ENCODE data around the gene PROB1.
"Not testable (repeated sequence)": the region's sequence is repeated elsewhere in the genome, so short reads cannot be mapped to it uniquely, and the experiment has no call there.

The PROB1 gene

DNA sequence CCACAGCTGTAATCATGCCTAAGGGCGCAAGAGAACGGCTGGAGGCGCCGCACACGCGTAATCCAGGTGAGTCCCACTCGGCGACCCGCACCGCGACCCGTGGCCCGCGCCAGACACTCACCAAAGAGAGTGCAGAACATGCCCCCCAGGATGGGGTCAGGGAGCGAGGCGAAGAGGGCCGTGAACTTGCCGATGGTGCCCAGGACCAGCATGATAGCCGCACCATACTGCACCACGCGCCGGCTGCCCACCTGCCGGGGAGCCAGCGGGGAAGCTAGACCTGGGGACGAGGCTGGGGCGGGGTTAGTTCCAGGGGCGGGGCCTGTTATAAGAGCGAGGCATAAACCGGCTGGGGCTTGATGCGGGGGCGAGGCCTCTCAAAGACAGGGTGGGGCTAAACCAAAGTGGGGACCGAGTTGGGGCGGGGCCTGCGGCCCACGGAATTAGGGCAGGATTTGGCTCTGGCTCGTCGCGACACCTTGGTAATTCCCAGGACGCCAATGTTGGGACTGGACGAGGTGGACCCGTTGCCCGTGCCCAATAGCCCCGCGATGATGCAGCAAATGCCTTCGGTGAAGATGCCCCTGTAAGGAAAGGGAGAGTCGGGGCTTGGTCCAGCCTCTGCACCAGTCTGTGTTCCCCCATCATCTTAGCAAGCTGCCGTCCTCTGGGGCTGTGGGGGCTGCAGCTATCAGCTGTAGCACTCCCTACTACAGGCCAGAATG is 16.6 kb downstream of the PROB1 start:
- DNase-seq: no peak

DNA sequence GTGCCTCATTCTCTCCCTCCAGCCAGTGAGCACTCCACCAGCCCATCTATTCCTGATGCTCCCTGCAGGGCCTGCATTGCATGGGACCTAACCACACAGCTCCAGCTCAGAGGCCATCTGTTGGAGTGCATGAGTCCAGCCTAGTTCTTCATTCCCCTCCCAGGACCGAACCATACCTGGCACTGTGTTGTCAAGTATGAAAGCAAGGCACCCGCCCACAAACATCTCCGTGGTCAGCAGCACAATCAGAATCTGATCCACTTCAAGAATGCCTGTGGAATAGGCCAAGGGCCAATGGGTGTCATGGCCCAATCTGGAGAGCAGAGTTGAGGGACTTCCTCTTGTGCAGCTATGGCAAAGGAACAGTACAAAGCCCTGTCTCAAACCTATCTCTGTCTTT is 17.7 kb downstream of the PROB1 start:
- DNase-seq: no peak

DNA sequence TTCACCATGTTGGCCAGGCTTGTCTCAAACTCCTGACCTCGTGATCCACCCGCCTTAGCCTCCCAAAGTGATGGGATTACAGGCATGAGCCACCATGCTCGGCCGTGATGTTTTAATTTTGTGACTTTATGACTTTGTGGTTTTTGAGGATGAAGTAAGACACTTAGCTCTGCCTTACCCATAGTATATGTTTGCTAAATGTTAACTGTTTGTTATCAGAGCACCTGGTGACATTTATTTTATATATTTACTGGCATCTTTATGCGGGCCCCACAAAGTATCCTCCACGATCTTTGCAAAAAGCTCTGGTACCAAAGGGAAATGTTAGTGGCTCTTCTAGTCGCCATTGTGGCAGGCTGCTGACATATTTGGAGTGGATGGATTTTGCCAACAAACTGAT is 18.5 kb downstream of the PROB1 start:
- no peak for DNase-seq

DNA sequence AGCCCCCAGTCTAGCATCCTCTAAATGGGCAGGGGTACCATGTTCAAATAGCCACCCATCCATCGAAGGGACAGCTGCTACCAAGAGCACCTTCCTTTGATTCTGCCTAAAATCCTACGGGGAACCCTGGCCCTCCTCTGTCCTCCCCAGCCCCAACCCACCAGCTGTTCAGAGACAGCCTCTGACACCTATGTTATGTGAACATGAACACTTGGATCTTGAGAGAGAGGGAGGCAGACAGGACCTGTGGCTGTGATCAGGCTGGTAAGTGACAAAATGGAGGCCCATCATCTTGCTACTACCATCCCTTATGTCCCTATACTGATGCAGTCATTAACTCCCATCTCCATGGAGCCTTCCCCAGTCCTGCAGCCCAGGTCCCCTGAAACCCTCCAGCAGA is 20.0 kb downstream of the PROB1 start:
- DNase-seq: no peak

DNA sequence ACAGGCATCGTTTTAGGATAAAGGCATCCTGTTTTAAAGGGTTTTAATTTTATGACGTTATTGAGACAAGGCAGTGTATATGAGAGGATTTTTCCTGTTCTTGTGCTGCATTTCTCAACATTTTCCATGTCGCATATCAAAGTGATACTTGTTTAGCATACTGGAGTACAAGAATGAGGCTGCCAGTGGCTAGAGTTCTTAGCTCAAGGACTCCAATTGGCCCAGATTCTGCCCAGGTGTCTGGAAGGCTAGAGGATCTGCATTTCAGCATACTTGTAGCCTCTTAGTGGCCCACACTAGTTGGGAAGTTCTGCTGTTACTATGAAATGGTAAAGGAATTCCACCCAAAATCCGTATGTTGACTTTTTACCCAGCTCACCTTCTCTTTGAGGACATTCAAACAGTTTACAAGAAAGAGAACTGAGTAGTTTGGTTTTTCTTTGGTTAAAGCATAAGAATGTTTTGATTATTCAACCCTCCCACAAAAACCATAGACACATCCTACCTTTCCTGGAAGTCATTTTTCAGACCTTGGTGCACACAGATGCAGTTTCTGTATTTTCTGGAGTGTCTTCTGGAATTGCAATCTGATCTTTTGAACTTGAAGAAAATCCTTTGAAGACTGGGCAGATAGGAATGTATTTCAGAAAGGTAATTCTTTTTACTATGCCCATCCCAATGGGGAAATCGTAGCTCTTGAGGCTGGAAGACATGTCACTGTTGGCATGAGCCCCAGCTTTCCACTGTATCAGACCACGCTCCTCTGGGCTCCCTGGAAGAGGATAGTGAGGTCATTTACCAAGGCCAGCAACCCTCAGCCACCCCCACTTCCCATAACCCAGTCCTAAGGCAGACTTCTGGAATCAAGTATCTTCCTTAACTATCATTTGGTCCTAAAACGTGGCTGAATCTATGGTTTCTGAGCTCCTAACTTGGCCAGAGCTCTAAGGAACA is 23.1 kb downstream of the PROB1 start:
- no peak for DNase-seq

DNA sequence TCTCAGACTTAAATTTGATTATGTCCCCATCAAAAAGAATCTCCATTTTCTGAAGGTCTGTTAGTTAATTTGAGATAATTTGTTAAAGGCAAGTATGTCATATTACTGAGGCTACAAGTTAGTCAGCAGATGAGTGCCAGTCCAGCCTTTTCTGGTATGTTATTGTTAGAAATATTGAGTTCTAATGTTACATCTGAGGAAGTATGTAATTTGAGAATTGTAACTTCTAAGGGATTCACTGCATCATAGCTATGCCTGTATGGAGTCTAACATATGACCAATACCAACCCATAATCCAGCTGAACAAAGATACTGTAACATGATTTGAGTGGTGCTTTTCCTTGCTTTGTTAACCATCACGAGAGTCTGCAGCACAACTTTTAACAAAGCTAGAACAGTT is 25.7 kb downstream of the PROB1 start:
- no peak for DNase-seq

DNA sequence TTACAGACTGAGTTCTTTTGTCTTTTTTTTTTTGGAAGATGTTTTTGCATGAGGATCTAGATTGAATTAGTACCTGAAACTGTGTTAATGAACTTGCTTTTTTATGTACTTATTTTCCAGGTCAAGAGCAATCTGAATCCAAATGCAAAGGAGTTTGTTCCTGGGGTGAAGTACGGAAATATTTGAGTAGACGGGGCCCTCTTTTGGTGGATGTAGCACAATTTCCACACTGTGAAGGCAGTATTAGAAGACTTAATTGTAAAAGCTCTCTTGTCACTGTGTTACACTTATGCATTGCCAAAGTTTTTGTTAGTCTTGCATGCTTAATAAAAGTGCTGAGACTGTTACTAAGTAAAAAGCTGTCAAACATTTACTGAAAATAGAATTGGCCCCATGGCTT is 26.3 kb downstream of the PROB1 start:
- DNase-seq: no peak

DNA sequence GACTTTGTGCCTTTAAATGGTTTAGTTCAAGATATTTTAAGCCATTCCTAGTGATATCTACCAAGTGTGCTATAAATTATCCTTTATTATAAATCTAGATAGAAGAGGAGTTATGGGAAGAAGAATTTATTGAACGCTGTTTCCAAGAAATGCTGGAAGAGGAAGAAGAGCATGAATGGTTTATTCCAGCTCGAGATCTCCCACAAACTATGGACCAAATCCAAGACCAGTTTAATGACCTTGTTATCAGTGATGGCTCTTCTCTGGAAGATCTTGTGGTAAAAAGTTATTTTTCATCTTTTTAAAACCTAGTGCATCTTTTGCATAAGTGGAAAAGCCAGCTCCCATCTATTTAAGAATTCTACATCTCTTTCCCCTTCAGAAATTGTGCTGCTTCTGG is 30.4 kb downstream of the PROB1 start:
- DNase-seq: no peak

DNA sequence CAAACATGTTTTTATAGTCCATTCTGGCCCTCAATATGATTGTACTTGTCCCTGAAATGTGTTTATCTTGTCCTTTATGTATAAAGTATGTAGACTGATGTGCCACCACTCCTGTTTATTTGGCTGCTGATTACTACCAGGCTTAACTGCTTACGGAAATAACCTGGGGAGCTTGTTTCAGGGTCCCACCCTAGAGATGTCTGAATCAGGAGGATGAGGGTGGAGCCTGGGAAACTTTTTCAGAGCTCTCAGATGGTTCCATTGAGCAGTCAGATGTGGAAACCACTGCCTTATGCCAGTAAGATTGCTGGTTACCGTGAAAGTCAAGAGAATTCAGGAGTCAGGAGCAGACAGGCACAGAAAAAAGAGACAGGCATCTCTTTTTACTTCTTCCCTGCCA is 31.0 kb downstream of the PROB1 start:
- DNase-seq: no peak

DNA sequence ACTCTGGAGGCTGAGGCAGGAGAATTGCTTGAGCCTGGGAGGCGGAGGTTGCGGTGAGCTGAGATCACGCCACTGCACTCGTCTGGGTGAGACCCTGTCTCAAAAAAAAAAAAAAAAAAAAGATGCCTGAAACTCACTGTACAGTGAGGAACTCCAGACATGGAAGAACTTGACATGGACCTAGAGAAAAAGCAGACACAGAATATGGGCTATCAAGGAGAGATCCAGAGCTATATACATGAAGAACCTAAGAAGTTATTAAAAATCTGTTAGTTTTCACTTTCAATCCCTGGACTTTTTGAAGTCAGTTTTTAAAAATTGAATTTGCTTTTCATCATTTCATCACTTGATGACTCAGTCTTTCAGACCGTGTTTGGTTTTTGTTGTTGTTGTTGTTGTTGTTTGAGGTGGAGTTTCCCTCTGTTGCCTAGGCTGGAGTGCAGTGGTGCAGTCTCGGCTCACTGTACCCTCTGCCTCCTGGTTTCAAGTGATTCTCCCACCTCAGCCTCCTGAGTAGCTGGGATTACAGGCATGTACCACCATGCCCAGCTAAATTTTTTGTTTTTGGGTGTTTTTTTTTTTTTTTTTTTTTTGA is 33.0 kb downstream of the PROB1 start:
- no peak for DNase-seq

DNA sequence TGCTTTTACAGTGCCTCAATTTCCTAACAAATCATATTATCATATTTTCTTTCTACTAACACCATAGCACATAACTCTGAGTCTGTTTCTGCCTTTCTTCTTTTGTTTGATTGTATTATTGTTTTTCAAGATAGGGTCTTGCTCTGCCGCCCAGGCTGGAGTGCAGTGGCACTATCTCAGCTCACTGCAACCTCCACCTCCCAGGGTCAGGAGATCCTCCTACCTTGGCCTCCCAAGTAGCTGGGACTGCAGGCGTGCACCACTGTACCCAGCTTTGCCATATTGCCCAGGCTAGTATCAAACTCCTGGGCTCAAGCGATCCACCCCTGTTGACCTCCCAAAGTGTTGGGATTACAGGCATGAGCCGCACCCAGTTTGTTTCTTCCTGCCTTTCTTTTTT is 34.5 kb downstream of the PROB1 start:
- DNase-seq: no peak

DNA sequence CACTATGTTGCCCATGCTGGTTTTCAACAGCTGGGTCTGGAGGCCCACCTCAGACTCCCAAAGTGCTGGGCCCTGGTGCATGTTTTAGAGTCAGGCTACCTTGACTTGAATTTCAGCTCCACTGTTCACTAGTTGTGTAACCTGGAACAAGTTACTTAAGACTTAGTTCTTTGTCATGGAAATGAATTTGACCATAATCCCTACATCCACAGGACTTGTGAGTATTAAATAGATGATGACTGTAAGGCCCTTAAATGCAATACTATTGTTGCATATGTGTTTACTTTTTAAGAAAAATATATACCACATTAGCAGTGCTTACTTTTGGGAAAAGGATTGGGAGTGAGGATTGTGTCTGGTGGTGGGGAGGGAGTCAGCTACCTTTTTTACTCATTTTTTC is 36.8 kb downstream of the PROB1 start:
- DNase-seq: no peak

DNA sequence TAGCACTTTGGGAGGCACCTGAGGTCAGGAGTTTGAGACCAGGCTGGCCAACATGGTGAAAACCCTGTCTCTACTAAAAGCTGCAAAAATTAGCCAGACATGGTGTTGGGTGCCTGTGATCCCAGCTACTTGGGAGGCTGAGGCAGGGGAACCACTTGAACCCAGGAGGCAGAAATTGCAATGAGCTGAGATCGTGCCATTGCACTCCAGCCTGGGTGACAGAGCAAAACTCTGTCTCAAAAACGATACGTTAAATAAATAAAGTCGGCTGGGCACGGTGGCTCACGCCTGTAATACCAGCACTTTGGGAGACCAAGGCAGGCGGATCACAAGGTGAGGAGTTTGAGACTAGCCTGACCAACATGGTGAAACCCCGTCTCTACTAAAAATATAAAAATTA is 39.0 kb downstream of the PROB1 start:
- not testable (repeated sequence) for DNase-seq

DNA sequence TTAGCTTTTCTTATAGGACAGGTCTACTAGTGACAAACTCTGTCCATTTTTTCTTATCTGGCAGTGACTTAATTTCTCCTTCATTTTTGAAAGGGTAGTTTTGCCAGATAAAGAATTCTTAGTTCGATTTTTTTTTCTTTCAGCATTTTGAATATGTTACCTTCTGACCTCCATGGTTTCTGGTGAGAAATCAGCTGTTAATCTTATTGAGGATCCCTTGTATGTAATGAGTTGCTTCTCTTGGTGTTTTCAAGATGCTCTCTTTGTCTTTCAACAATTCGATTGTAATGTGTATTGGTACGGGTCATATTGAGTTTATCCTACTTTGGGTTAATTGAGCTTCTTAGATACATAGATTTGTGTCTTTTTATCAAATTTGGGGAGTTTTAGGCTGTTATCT is 40.7 kb downstream of the PROB1 start:
- no peak for DNase-seq

DNA sequence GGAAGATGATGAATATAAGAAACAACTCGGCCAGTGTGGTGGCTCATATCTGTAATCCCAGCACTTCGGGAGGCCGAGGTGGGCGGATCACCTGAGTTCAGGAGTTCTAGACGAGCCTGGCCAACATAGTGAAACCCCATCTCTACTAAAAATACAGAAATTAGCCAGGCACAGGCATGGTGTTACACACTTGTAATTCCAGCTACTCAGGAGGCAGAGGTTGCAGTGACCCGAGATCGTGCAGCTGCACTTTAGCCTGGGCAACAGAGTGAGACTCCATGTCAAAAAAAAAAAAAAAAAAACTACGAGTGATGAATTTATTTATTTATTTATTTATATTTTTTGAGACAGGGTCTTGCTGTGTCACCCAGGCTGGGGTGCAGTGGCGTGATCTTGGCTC is 47.0 kb downstream of the PROB1 start:
- DNase-seq: not testable (repeated sequence)

DNA sequence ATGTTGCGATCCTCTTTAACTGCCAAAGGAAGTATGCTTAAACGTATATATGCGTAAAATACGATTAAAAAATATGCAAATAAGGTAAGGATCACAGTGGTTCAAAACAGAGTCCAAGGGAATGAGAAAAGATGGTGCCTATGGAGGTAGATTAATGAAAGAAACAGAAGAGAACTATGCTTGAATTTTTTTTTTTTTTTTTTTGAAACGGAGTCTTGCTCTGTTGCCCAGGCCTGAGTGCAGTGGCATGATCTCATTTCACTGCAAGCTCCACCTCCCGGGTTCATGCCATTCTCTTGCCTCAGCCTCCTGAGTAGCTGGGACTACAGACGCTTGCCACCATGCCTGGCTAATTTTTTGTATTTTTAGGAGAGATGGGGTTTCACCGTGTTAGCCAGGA is 49.5 kb downstream of the PROB1 start:
- DNase-seq: not testable (repeated sequence)

DNA sequence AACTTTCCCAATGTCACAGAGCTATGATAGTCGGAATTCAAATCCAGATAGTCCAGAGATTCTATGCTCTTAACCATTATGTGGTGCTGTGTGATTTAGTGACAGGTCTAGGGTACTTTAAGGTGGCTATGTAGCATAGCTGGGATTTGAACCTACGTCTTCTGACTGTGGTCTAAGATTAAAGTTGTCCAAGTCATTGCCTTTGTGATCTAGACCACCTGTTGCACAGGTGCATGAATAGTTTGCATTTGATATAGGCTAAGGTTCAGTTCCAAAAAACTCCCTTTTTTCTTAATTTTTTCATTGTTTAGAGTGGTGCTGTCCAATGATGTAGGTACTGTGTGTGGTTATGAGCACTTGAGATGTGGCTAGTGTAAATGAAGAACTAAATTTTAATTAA is 50.7 kb downstream of the PROB1 start:
- no peak for DNase-seq

DNA sequence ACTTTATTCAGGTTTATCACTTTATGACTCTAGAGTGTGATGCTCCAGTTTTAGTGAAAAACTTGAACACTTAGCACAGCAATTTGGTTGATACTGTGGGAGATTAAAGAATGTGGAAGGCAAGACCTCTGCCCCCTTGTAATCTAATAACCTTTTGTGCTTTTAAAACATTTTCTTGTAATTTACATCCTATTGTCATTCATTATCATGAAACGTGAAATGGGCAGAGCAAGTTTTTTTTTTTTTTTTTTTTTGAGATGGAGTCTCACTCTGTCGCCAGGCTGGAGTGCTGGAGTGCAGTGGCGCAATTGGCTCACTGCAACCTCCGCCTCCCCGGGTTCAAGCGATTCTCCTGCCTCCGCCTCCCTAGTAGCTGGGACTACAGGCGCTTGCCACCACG is 51.4 kb downstream of the PROB1 start:
- no peak for DNase-seq

DNA sequence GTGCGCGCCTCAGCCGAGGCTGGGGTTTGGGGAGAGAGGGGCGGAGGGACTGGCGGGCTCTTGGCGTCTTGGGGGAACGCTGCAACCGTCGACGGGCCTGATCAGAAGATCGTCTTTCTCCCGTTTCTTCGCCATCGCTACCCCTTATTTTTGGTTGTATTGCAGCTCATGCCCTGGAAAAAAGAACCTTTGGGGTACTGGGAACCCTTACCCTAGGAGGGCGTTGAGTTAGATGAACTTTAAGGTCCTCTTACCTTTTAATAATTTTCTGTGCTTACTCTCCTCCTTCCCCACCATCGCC is 52.5 kb downstream of the PROB1 start:
- peak; percentile 85 for DNase-seq

DNA sequence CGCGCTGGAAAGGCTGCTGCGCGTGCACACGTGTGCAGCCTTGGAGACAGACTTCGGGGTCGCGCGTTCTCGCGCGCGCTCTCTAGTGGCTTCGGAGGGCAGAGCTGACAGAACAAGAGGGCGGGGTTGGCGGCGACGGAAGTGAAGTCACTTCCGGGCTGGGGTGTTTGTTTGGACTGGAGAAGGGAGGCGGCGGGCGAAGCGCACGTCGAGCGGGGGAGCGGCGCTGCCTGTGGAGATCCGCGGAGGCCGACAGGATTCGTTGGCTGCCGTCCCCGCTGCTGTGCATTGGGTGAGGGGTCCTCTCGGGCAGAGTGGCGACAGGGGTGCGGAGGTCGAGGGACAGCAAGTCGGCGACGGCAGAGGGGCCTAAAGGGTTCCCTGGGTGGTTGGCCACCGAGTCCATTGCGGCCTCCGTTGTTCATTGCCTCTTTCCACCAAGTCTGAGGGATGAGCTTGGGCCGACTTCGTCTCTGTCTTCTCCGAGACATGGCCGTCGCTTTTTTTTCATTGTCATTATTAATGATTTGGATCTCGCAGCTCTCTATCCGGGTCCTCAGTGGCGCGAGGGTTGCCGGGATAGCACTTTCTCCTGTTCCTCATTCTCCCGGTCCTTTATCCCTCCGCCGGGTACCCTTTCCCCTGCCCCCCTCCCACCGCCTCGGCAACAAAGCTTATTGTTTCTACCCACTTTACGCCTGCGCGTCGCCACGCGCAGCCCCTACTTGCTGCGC is 53.0 kb downstream of the PROB1 start, which contains the start of gene PAIP2:
Gene PAIP2, plus strand, starts transcription at position 166 of the 734 bp plus-strand sequence. CDS start 21,931 bp downstream, outside the sequence.
- DNase-seq: peak; percentile 99

DNA sequence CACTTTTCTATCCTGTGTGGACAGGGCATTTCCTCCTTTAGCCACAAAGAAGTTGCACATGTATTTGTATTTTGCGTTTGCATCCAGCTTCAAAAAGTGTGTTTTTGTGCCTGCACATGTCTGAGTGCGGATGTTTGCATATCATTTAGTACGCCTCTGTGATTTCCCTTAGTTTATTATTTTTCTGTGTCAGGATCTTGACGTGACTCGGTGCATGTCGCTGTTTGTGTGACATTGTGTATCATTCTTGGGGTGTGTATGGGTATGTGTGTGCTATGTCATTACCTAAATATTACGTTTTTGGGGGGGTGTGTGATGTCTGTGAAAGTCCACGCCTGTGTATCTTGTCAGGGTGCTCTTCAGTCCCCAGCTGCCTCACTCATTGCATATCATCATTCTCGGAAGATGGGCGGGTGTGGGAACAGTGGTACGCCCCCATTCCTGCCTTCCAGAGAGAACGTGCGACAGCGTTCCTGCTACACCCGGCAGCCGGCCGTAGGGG is 53.7 kb downstream of the PROB1 start:
- DNase-seq: no peak

All from CD4-positive, alpha-beta T cell treated with Interleukin-17A for 4 hours (primary cell).